Endodermal cell (in vitro differentiated cells): Measurements from ENCODE around the gene TGM3. TPM values are rescaled to one million over a fixed set of nuclear protein-coding genes. Genes with fewer than 3 reads are reported as not detected.

Experiments
- DNase-seq: peaks from one replicate; pipeline ENCODE4 v3.0.0-alpha.2; 2017
- H3K27ac ChIP-seq: 2 replicates; pipeline ENCODE4 v1.5.1; 2013; ENCODE audit warnings: mild to moderate bottlenecking, low read depth, low read length, moderate library complexity
- H3K27me3 ChIP-seq: 2 replicates; pipeline ENCODE4 v1.6.1; 2013; ENCODE audit warnings: mild to moderate bottlenecking, low read length, moderate library complexity; ENCODE audit not compliant: insufficient read depth, control insufficient read depth, poor library complexity, severe bottlenecking
- H3K36me3 ChIP-seq: 2 replicates; pipeline ENCODE4 v1.7.0; 2013; ENCODE audit warnings: mild to moderate bottlenecking, low read length, moderate library complexity; ENCODE audit not compliant: control insufficient read depth, insufficient read depth
- H3K4me1 ChIP-seq: one replicate; pipeline ENCODE4 v1.7.0; 2013; ENCODE audit warnings: low read length; ENCODE audit not compliant: control insufficient read depth, insufficient read depth
- H3K4me3 ChIP-seq: 2 replicates; pipeline ENCODE4 v1.5.1; 2013; ENCODE audit warnings: mild to moderate bottlenecking, low read length, moderate library complexity
- H3K9ac ChIP-seq: 2 replicates; pipeline ENCODE4 v1.6.1; 2013; ENCODE audit warnings: mild to moderate bottlenecking, low read length, moderate library complexity; ENCODE audit not compliant: poor library complexity, severe bottlenecking; ENCODE audit errors: extremely low read depth
- H3K9me3 ChIP-seq: 2 replicates; pipeline ENCODE4 v1.6.1; 2013; ENCODE audit warnings: mild to moderate bottlenecking, low read length, moderate library complexity; ENCODE audit not compliant: control insufficient read depth
- H3K27ac Mint-ChIP-seq: 2 replicates; pipeline ENCODE4 v1.8.0; 2020; ENCODE audit warnings: mixed read lengths
- H3K27me3 Mint-ChIP-seq: 2 replicates; pipeline ENCODE4 v1.8.0; 2021; ENCODE audit warnings: mild to moderate bottlenecking, mixed read lengths; ENCODE audit not compliant: insufficient read depth
- H3K36me3 Mint-ChIP-seq: 2 replicates; pipeline ENCODE4 v1.8.0; 2020; ENCODE audit warnings: low read depth, mixed read lengths
- H3K4me1 Mint-ChIP-seq: 2 replicates; pipeline ENCODE4 v1.8.0; 2020; ENCODE audit warnings: mixed read lengths
- H3K4me3 Mint-ChIP-seq: 2 replicates; pipeline ENCODE4 v1.8.0; 2020; ENCODE audit warnings: mild to moderate bottlenecking, moderate library complexity, mixed read lengths
- H3K9me3 Mint-ChIP-seq: 2 replicates; pipeline ENCODE4 v1.8.0; 2020; ENCODE audit warnings: mild to moderate bottlenecking, mixed read lengths
- CTCF ChIP-seq: fragments of 200-600 bp; sonication (generic); conservative IDR thresholded peaks from 2 replicates; pipeline ENCODE4 v1.5.0; 2021; ENCODE audit warnings: antibody characterized with exemption, mild to moderate bottlenecking
- WGBS, 2 experiments: methylation state at CpG; one replicate each; pipeline versions ENCODE4 v1.1.5 to v1.1.7; 2013; ENCODE audit warnings: missing lambda C conversion rate in 2 of 2, mixed read lengths in 1 of 2; ENCODE audit not compliant: insufficient coverage in 1 of 2, insufficient read length in 1 of 2; 5-methylcytosine and 5-hydroxymethylcytosine counted together
- total RNA-seq, 2 donors: library from RNA; stranded (reverse); fragmentation: NEBNext Ultra II Directional in 1 of 2; extraction: Animal tissue kit (Norgen Biotek cat#: 25700) in 1 of 2; gene quantifications; 2 replicates in 1 of 2; 3 replicates in 1 of 2; pipeline ENCODE4 v1.2.1, GENCODE V29; 2021

The TGM3 gene
- total RNA-seq, 2 donors from 2014 or later, result 0.29 to 0.38 TPM

- DNase-seq, result no peak
- Histone ChIP-seq H3K27ac (no peak overlapping the region), H3K9me3 (no peaks in the 10 kb centered on the region), H3K36me3 (no peaks in the 10 kb centered on the region), H3K9ac (no peak overlapping the region), H3K27me3 (no peaks in the 10 kb centered on the region), H3K4me1 (no peaks in the 10 kb centered on the region), H3K4me3 (no peak overlapping the region)
- Mint-ChIP-seq H3K4me1 (no peaks in the 10 kb centered on the region), H3K27me3 (peaks cover 2% of the 10 kb centered on the region), H3K9me3 (no peaks in the 10 kb centered on the region), H3K4me3 (no peak overlapping the region), H3K36me3 (no peaks in the 10 kb centered on the region), H3K27ac (no peak overlapping the region)
- no peak for TF ChIP-seq CTCF
- 89 to 92% methylated on average over 10 of the region's 10 CpGs for WGBS, 2 experiments
Measured at GRCh38 chr20:2253256-2253655, 42.5 kb upstream of the TGM3 start.

GRCh38 chr20:2254333-2254732, 41.5 kb upstream of the TGM3 start:
- Mint-ChIP-seq H3K4me1 (no peaks in the 10 kb centered on the region), H3K9me3 (no peaks in the 10 kb centered on the region), H3K4me3 (no peak overlapping the region), H3K36me3 (no peaks in the 10 kb centered on the region), H3K27me3 (peaks cover 2% of the 10 kb centered on the region), H3K27ac (no peak overlapping the region)
- DNase-seq, result no peak
- 91% methylated on average over 1 of the region's 1 CpG; no CpG with 5 or more reads in 1 of the 2 experiments for WGBS, 2 experiments
- Histone ChIP-seq H3K9me3 (no peaks in the 10 kb centered on the region), H3K27me3 (no peaks in the 10 kb centered on the region), H3K36me3 (no peaks in the 10 kb centered on the region), H3K4me1 (no peaks in the 10 kb centered on the region), H3K4me3 (no peak overlapping the region), H3K9ac (no peak overlapping the region), H3K27ac (no peak overlapping the region)
- no peak for TF ChIP-seq CTCF

- H3K4me1 ChIP-seq, result no peaks in the 10 kb centered on the region
- Mint-ChIP-seq H3K4me3 (no peak overlapping the region), H3K27ac (no peak overlapping the region), H3K36me3 (no peaks in the 10 kb centered on the region), H3K27me3 (peaks cover 2% of the 10 kb centered on the region), H3K4me1 (no peaks in the 10 kb centered on the region), H3K9me3 (no peaks in the 10 kb centered on the region)
- H3K9ac ChIP-seq, result no peak overlapping the region
- no peak for DNase-seq
- no peak overlapping the region for H3K4me3 ChIP-seq
- H3K27ac ChIP-seq, result no peak overlapping the region
- no peaks in the 10 kb centered on the region for H3K27me3 ChIP-seq
- WGBS, 2 experiments, result 89 to 91% methylated on average over 4 to 9 of the region's 9 CpGs
- no peak for TF ChIP-seq CTCF
- H3K9me3 ChIP-seq, result no peaks in the 10 kb centered on the region
- no peaks in the 10 kb centered on the region for H3K36me3 ChIP-seq
Measured at GRCh38 chr20:2255926-2256531, 39.8 kb upstream of the TGM3 start.
